NCI-H510A treated with DMSO at 0.1 percent for 48 hours (cell line): ENCODE results near the gene CACNB2.
"Not testable (repeated sequence)": the region's sequence is repeated elsewhere in the genome, so short reads cannot be mapped to it uniquely, and the experiment has no call there.

Experiments
- DNase-seq: peaks from one replicate; lab custom pipeline; 2025; lab: John Stamatoyannopoulos, UW

The CACNB2 gene

GRCh38 chr10:18201877-18202276, 61.7 kb downstream of the CACNB2 start:
- no peak for DNase-seq

DNA sequence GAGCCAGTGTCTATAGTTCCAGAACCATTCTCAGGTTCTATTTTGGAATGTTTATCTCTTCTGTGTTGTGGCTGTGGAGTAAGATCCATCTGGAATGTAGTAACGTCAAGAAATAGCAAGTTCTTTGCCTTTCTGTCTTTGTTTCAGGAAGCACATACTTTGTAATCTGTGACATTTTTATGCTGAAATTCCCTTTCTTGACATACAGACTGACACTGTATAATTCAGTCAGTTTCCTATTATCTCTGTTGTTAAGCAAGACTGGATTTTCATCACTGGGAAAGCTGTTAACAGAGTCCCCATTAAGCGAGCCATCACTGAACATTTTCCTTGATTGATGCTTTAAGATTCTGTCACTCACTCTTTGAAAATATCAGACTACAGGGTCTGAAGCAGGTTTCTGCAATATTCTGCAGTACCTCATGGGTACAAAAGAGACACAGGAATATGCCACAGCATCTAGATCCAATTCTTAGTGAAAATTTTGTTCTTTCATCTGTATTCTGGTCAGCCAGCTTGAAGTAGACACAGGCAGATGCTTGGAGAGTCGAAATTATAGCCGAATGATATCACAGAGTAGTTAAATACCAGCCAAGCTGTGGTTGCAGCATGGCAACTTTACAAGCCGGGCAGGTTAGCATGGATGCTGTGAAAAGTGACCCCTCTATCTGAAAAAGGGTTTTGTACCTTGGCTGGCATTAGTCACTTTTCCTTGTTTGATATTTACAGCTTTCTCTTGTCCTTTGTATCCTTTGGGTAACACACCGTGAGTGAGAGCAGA, 62.6 kb downstream of the CACNB2 start:
- DNase-seq, result no peak

- DNase-seq, result no peak
Measured at GRCh38 chr10:18203471-18203870, 63.2 kb downstream of the CACNB2 start.

GRCh38 chr10:18204039-18204835, 64.0 kb downstream of the CACNB2 start:
- DNase-seq, result no peak

DNA sequence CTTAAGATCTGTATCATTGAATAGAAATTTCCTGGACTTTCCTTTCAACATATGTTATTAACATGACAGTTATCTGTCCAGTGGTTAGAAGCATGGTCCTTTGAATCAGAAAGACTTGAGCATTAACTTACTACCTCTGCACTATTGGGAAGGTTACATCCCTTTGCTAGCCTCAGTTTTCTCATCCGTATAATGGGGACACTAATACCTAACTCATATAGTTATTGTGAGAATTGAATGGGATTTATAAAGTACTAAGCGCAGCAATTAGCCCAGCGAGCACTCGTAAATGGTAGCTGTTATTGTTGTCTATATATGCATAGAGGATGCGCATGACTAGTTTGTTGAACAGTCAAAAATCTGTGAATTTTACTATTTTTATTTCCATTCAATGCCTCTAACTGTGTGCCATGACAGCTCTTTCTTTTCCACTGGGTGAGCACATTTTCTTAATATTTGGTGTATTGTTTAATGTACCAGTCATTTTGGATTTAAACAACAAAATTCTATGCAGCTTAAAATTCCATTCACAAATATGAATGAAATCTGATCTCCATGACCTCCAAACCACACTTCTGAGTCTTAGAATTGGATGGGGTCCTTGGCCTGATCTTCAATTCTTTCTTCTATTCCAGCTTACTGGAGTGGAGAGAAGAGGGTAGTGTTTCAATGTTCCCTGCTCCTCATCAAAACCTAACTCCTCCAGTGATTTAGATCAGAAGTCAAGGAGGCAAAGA, 65.0 kb downstream of the CACNB2 start:
- no peak for DNase-seq

GRCh38 chr10:18208186-18208585, 68.0 kb downstream of the CACNB2 start:
- DNase-seq, result not testable (repeated sequence)

- DNase-seq, result no peak
Measured at GRCh38 chr10:18209241-18209640, 69.0 kb downstream of the CACNB2 start.

DNA sequence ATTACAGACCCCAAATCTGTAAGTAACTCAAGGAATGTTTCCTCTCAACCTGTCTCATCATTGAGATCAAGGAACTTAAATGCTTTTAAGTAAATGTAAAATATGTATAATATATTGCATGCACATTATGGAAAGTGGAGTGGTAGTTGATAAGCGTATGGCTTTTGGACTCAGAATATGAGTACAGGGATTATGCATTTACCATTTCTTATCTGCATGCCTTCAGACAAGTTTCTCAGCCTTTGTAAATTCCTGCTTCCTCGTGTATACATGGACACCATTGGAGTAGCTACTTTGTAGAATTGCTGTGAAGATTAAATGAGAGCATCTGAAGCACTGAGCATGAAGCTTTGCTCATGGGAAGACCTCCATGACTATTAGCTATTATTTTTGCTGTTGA, 70.5 kb downstream of the CACNB2 start:
- DNase-seq, result no peak

- no peak for DNase-seq
Measured at GRCh38 chr10:18211862-18212261, 71.6 kb downstream of the CACNB2 start.

GRCh38 chr10:18213271-18213670, 73.0 kb downstream of the CACNB2 start:
- no peak for DNase-seq

DNA sequence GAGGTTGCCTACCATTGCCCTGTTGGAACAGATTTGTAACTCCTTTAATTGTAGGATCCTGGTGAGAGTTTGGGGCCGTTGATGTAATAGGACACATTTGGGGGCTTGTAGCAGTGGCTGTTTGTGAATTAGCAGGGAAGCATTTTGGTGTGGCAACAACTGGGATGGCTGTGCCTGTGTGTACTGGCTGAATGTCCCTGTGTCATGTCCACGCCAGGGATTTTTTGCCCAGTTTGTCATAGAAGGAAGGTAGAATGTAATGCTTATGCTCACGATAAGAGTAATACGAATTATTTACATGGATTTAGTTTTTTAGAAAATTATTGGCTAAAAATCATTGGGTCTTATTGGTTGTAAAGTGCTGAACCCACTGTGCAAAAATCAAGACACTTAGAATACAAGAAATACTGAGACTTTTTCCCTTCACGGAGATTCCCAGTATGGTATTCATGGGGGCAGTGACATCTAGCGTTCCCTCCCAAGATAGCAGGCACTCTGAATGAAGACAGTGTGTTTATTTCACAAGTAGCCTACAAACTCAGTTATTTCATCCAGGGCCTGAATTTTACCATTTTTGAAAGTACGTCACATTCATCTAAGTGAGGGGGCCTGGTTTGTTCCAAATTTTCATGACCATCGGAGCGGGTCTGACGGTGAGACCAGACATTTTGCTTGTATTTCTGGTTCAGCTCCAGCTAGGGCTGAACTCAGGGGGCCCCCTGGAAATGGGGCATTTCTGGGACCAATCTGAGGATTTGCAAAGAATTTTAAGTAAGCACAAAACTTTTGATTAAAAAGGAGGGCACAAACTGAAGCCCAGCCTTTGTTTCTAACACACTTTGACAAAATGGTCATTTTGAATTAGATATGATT, 74.7 kb downstream of the CACNB2 start:
- peak; percentile 22 for DNase-seq

DNA sequence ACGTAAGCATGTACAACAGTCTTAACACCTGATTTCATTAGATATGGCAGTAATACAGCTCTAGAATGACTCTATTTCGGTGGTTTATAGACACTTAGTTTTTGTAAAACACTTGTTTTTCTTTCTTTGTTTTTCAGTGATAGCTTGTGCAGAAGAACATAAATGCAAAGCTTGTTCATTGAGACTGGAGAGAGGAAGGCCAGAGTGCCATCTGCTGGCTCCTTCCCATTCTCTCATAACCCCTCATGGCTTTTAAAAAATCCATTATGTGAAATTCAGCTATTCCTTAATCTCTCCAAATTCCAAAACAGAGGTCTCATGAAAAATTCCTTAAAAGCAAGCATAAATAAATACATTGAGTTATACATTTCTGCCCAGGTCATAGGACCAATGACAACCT, 76.3 kb downstream of the CACNB2 start:
- DNase-seq, result no peak

- DNase-seq, result no peak
Measured at GRCh38 chr10:18217577-18217976, 77.4 kb downstream of the CACNB2 start.

DNA sequence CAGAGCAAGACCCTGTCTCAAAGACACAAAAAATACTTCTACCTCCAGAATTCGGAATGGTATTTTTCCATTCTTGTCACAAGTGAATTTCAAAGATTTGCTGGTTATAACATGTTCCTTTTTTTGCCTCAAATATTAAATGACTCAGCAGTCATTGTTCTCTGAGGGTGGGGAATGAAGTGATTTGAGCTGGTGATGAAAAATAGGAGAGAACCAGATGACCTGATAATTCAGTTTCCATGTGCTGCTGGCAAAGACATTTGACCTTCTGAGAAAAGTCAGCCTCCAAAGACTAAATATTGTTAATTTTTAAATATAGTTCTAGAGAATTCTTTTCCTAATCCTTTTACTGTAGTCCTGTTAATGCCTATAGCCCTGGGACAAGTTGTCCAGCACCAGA, 78.9 kb downstream of the CACNB2 start:
- DNase-seq, result no peak

DNA sequence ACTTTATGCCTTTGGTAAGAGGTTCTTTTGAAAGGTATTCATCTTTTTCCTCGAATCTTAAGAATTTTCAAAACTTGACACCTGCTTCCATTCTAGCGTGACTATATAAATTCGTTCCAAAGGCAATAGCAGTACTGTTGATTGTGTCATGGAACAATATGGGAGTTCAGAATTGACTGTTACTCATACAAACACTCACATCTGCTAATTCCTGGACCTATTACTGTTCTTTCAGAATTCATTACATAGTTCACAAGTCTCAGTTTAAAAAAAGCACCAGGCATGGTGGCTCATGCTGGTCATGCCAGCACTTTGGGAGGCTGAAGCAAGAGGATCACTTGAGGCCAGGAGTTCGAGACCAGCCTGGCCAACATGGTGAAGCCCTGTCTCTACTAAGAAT, 80.9 kb downstream of the CACNB2 start:
- DNase-seq, result no peak

DNA sequence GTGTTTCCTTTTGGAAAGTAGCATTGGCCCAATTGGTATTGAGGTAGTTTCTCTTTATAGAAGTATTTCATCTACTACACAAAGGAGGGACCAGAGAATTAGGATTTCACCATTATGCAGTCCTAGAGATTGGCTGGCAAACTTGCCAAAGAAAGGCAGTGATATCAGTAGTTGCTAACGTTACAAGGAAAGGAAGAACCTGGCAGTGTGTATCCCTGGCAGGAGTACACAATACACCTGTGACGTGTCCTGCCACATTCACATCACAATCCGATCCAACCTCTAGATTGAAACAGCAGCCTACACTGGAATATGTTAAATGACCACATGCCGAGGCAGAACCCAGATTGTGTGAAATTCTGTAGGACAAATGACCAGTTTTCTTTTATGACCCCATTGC, 81.7 kb downstream of the CACNB2 start:
- DNase-seq, result no peak

DNA sequence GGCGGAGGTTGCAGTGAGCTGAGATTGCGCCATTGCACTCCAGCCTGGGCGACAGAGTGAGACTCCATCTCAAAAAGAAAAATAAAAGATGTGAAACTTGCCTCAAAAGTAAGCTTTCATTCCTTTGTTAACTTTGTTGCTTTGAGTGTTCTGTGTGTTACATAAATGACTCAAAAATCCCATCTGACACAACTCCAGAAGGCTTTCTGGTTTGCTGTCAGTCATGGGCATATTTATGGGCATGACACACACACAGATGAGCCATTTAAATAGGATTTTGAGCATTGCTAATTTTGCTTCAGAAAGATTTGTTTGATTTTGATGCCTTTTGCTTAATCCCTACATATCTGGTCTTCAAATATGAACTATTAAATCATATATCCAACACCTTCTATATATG, 82.6 kb downstream of the CACNB2 start:
- DNase-seq, result no peak

DNA sequence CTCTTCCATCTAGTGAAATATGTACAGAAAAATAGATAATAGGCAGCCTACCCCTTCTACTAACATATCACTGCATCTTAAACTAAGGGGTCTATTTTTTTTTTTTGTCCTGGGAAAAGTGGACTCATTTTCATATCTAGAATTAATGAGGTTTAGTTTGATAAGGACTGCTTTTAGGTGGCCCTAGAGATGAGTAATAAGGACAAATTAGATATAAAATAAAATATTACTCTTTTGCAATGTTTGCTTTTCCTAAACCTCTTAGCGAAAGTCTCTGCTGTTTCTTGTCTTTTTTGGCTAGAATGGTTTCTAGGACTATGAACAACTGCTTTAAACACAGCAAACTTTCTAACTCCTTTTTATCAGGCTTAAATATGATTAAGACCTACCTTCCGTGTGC, 83.7 kb downstream of the CACNB2 start:
- no peak for DNase-seq

DNA sequence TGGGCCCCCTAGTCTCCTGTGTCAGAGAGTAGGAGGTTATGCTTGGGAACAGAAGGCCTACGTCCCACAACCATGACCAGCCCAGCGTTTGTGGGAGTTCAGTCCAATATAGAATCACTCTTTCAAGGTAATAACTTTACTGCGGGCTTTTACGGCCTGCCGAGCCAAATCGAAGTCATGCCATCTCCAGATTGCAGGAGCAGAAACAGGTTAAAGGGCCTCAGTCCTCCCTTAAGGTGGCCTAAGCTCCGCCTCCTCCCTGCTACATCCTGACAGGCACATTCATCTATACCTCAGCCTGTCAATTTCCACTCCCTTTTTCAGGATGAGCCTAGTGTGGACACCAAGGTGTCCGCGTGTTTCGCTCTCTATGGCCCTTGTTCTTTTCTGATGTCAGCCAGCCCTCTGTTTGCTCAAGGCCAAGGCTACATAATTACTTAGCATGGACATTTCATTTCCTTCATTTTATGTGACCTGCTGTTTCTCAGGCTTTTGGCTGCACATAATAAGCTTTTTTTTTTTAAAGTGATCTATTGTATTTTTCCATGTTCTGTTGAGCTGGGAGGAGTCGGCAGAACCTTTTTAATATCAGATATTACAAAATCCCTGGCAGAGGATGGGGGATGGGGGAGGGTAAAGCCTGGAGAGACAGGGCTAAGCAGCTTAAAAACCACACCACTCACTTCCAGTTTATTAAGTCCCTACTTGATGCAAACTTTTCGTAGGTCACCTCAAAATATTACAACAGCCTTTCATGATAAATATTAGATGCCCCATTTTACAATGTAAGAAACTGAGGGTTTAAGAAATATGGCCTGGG, 84.6 kb downstream of the CACNB2 start:
- no peak for DNase-seq

GRCh38 chr10:18226336-18226735, 86.1 kb downstream of the CACNB2 start:
- DNase-seq, result peak; percentile 4

GRCh38 chr10:18229826-18230225, 89.6 kb downstream of the CACNB2 start:
- DNase-seq, result no peak
